ENCODE measurements around the gene ZNF790. TPM values are rescaled to one million over a fixed set of nuclear protein-coding genes. Genes with fewer than 3 reads are reported as not detected.

ZNF790 gene
- total and polyA plus RNA-seq, 2 of the 13 experiments (the other 11 are each of a cell fraction or from before 2014, with no cell fraction given), result 1.3 to 5.3 TPM

DNA sequence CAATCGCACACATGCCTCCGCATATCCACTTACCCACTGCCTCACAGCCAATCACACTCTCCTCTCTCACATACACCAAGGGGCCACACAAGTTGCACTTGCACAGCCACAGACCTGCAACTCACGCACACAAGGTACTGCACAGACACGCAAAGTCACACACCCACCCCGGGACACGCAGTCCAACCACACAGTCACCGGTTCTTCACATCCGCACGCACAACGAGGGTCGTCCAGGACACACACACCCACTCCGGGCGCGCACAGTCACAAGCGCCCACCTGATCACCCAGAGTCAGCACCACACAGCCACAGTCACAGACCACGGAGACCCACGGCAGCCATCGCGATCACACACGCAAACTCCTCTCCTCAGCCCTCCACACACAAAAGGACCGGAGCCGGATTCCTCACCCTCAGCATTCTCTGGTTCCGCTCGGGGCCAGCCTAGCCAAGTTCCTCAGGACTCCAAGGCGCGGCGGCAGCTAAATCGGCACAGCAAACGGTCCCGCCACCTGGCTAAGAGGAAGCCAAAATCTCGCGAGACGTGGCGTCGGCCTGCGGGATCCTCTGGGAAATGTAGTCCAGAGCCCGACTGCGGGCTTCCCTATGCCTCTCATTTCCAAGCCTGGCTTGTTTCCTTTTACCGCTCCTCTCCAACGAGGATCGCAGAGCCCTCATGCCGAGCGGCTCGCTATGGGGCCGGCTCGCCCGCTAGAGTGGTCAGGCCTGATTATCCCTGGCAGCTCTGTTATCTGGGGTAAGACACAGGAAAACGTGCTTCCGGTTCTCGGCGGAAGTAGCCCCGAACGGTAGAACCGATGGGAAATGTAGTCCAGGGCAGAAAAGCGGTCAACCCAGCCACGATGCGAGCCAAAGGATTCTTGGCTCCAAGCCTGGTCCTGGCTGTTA is 65.6 kb downstream of the ZNF790 start, which contains the start of gene ZNF850 (continued):
- TF ChIP-seq ZNF343 (CRISPR knock-in tag; IDR thresholded peaks at IDR 0.05) (no peak), HMG20A (CRISPR knock-in tag; IDR thresholded peaks at IDR 0.05; ENCODE audit: borderline replicate concordance) (no peak), ZFX (CRISPR knock-in tag; IDR thresholded peaks at IDR 0.05; ENCODE audit: low read depth) (peak; percentile 48; the same call in 1 of the 2 replicates), JUNB (CRISPR knock-in tag; IDR thresholded peaks at IDR 0.05; ENCODE audit: borderline replicate concordance) (no peak), ZNF720 (CRISPR knock-in tag; IDR thresholded peaks at IDR 0.05) (no peak), CREM (IDR thresholded peaks at IDR 0.05) (peak; percentile 99), CREM (CRISPR knock-in tag; IDR thresholded peaks at IDR 0.05) (no peak), DMAP1 (CRISPR knock-in tag; IDR thresholded peaks at IDR 0.05) (peak; percentile 39; the same call in 1 of the 2 replicates), ZNF124 (CRISPR knock-in tag; IDR thresholded peaks at IDR 0.05) (peak; percentile 56; the same call in 1 of the 2 replicates), ZNF274 (CRISPR knock-in tag; IDR thresholded peaks at IDR 0.05) (peak; percentile 57; the same call in 1 of the 2 replicates), AGO1 (IDR thresholded peaks at IDR 0.05; ENCODE audit: low read depth, low read length, poor library complexity, severe bottlenecking) (no peak), ZNF230 (CRISPR knock-in tag; IDR thresholded peaks at IDR 0.05) (no peak), ASH2L (IDR thresholded peaks at IDR 0.05; ENCODE audit: insufficient read length, low read depth, low read length) (peak; percentile 84), ZNF510 (CRISPR knock-in tag; IDR thresholded peaks at IDR 0.05; ENCODE audit: low read depth) (no peak), ZNF598 (CRISPR knock-in tag; IDR thresholded peaks at IDR 0.05; ENCODE audit: borderline replicate concordance) (0 out of 2 replicates have a peak, but pooled peaks have one; percentile 70), ZNF205 (CRISPR knock-in tag; IDR thresholded peaks at IDR 0.05) (no peak), SIX1 (CRISPR knock-in tag; IDR thresholded peaks at IDR 0.05; ENCODE audit: borderline replicate concordance) (no peak), ATRX (CRISPR knock-in tag; IDR thresholded peaks at IDR 0.05; ENCODE audit: borderline replicate concordance) (no peak), SCMH1 (CRISPR knock-in tag; IDR thresholded peaks at IDR 0.05; ENCODE audit: borderline replicate concordance) (no peak)
- TF ChIP-seq, protein P1, sequence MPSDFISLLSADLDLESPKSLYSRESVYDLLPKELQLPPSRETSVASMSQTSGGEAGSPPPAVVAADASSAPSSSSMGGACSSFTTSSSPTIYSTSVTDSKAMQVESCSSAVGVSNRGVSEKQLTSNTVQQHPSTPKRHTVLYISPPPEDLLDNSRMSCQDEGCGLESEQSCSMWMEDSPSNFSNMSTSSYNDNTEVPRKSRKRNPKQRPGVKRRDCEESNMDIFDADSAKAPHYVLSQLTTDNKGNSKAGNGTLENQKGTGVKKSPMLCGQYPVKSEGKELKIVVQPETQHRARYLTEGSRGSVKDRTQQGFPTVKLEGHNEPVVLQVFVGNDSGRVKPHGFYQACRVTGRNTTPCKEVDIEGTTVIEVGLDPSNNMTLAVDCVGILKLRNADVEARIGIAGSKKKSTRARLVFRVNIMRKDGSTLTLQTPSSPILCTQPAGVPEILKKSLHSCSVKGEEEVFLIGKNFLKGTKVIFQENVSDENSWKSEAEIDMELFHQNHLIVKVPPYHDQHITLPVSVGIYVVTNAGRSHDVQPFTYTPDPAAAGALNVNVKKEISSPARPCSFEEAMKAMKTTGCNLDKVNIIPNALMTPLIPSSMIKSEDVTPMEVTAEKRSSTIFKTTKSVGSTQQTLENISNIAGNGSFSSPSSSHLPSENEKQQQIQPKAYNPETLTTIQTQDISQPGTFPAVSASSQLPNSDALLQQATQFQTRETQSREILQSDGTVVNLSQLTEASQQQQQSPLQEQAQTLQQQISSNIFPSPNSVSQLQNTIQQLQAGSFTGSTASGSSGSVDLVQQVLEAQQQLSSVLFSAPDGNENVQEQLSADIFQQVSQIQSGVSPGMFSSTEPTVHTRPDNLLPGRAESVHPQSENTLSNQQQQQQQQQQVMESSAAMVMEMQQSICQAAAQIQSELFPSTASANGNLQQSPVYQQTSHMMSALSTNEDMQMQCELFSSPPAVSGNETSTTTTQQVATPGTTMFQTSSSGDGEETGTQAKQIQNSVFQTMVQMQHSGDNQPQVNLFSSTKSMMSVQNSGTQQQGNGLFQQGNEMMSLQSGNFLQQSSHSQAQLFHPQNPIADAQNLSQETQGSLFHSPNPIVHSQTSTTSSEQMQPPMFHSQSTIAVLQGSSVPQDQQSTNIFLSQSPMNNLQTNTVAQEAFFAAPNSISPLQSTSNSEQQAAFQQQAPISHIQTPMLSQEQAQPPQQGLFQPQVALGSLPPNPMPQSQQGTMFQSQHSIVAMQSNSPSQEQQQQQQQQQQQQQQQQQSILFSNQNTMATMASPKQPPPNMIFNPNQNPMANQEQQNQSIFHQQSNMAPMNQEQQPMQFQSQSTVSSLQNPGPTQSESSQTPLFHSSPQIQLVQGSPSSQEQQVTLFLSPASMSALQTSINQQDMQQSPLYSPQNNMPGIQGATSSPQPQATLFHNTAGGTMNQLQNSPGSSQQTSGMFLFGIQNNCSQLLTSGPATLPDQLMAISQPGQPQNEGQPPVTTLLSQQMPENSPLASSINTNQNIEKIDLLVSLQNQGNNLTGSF (CRISPR knock-in tag; IDR thresholded peaks at IDR 0.05), result 0 out of 2 replicates have a peak, but pooled peaks have one; percentile 38
- TF ChIP-seq, protein P2, sequence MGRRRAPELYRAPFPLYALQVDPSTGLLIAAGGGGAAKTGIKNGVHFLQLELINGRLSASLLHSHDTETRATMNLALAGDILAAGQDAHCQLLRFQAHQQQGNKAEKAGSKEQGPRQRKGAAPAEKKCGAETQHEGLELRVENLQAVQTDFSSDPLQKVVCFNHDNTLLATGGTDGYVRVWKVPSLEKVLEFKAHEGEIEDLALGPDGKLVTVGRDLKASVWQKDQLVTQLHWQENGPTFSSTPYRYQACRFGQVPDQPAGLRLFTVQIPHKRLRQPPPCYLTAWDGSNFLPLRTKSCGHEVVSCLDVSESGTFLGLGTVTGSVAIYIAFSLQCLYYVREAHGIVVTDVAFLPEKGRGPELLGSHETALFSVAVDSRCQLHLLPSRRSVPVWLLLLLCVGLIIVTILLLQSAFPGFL (CRISPR knock-in tag; IDR thresholded peaks at IDR 0.05), result no peak
- TF ChIP-seq, protein P3, sequence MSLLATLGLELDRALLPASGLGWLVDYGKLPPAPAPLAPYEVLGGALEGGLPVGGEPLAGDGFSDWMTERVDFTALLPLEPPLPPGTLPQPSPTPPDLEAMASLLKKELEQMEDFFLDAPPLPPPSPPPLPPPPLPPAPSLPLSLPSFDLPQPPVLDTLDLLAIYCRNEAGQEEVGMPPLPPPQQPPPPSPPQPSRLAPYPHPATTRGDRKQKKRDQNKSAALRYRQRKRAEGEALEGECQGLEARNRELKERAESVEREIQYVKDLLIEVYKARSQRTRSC (CRISPR knock-in tag; IDR thresholded peaks at IDR 0.05; ENCODE audit: low read depth), result no peak
- TF ChIP-seq, protein P4, sequence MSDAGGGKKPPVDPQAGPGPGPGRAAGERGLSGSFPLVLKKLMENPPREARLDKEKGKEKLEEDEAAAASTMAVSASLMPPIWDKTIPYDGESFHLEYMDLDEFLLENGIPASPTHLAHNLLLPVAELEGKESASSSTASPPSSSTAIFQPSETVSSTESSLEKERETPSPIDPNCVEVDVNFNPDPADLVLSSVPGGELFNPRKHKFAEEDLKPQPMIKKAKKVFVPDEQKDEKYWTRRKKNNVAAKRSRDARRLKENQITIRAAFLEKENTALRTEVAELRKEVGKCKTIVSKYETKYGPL (CRISPR knock-in tag; IDR thresholded peaks at IDR 0.05), result no peak
